H1 (cell line): ENCODE measurements around the gene NAIF1. TPM values are rescaled to one million over a fixed set of nuclear protein-coding genes. Genes with fewer than 3 reads are reported as not detected.
A peak's percentile ranks its signal among the peaks of the same experiment; 100 is the strongest.

Source experiments
- CTCF ChIA-PET: fragments of 300-600 bp; sonication (Branson Sonifier 250); formaldehyde crosslinking; loops from one replicate; lab custom pipeline; 2021; ENCODE audit not compliant: partially characterized antibody; lab: Charles Lee
- POLR2A ChIA-PET: fragments of 300-600 bp; sonication (Branson Sonifier 250); formaldehyde crosslinking; loops from one replicate; lab custom pipeline; 2021; ENCODE audit warnings: inconsistent platforms; ENCODE audit not compliant: partially characterized antibody; lab: Charles Lee
- DNase-seq, 2 experiments: peaks; one replicate each; pipeline versions ENCODE4 v3.0.0 to v3.0.0-alpha.2; 2010 to 2022; ENCODE audit warnings: low spot score in 2 of 2, low read depth in 1 of 2, mixed read lengths in 1 of 2
- FAIRE-seq: peaks from 2 replicates; lab custom pipeline; 2011; peaks lifted over from hg19 to GRCh38; lab: Jason Lieb, UNC
- H2AFZ ChIP-seq: 2 replicates; pipeline ENCODE4 v1.8.1; 2012; ENCODE audit warnings: low read length, inconsistent platforms
- H2AK5ac ChIP-seq: 2 replicates; pipeline ENCODE4 v1.6.1; 2013; ENCODE audit warnings: low read depth, low read length
- H2BK120ac ChIP-seq: replicated peaks from 2 replicates; pipeline ENCODE3; 2013; ENCODE audit warnings: low read depth, low read length, inconsistent platforms
- H2BK12ac ChIP-seq: 2 replicates; pipeline ENCODE4 v1.6.1; 2013; ENCODE audit warnings: low read depth, low read length
- H2BK15ac ChIP-seq: 2 replicates; pipeline ENCODE4 v1.6.1; 2013; ENCODE audit warnings: low read length
- H2BK20ac ChIP-seq: 2 replicates; pipeline ENCODE4 v1.6.1; 2013; ENCODE audit warnings: low read length
- H2BK5ac ChIP-seq: 2 replicates; pipeline ENCODE4 v1.6.1; 2013; ENCODE audit warnings: low read depth, low read length
- H3K14ac ChIP-seq: 2 replicates; pipeline ENCODE4 v1.6.1; 2013; ENCODE audit warnings: inconsistent platforms; ENCODE audit not compliant: insufficient read length
- H3K18ac ChIP-seq: 2 replicates; pipeline ENCODE4 v1.6.1; 2013; ENCODE audit warnings: low read length; ENCODE audit errors: extremely low read depth
- H3K23ac ChIP-seq: 2 replicates; pipeline ENCODE4 v1.6.1; 2013; ENCODE audit warnings: inconsistent platforms; ENCODE audit not compliant: insufficient read length
- H3K23me2 ChIP-seq: 2 replicates; pipeline ENCODE4 v1.6.1; 2013; ENCODE audit warnings: low read depth, low read length
- H3K27ac ChIP-seq: 2 replicates; pipeline ENCODE4 v1.6.1; 2011; ENCODE audit warnings: low read depth, low read length, inconsistent platforms
- H3K27me3 ChIP-seq, 4 experiments: replicated peaks in 1 of 4; 1 replicate in 1 of 4; 2 replicates in 3 of 4; pipeline versions ENCODE4 v1.6.1 to v1.8.1; 2011 to 2013; ENCODE audit warnings: low read length in 3 of 4, mild to moderate bottlenecking in 3 of 4, inconsistent platforms in 2 of 4, mixed read lengths in 2 of 4, moderate library complexity in 1 of 4; ENCODE audit not compliant: control insufficient read depth in 3 of 4, insufficient read depth in 3 of 4; ENCODE audit errors: extremely low read depth in 1 of 4
- H3K36me3 ChIP-seq, 4 experiments: 2 replicates each; pipeline versions ENCODE4 v1.6.1 to v1.8.1; 2011 to 2013; ENCODE audit warnings: mild to moderate bottlenecking in 4 of 4, low read length in 3 of 4, moderate library complexity in 2 of 4, control low read depth in 1 of 4, inconsistent platforms in 1 of 4; ENCODE audit not compliant: insufficient read depth in 4 of 4, control insufficient read depth in 2 of 4
- H3K4ac ChIP-seq: replicated peaks from 2 replicates; pipeline ENCODE3; 2013; ENCODE audit warnings: low read length, low read depth, mixed read lengths, inconsistent platforms; ENCODE audit not compliant: insufficient read length
- H3K4me1 ChIP-seq, 4 experiments: replicated peaks in 1 of 4; 1 replicate in 1 of 4; 2 replicates in 3 of 4; pipeline versions ENCODE4 v1.6.1 to v1.8.1; 2011 to 2013; ENCODE audit warnings: low read length in 3 of 4, inconsistent platforms in 2 of 4, mixed read lengths in 1 of 4; ENCODE audit not compliant: insufficient read depth in 4 of 4, control insufficient read depth in 3 of 4
- H3K4me2 ChIP-seq, 2 experiments: 2 replicates each; pipeline versions ENCODE4 v1.6.1 to v1.8.1; 2011 to 2013; ENCODE audit warnings: low read depth in 2 of 2, low read length in 2 of 2, control low read depth in 1 of 2, inconsistent platforms in 1 of 2, mild to moderate bottlenecking in 1 of 2; ENCODE audit not compliant: insufficient read depth in 1 of 2
- H3K4me3 ChIP-seq, 4 experiments: fragments of 200-600, 300-600 bp in 1 of 4; sonication (generic), shearing (Covaris generic), sonication (Bioruptor Twin) in 1 of 4; 2 replicates each; pipeline versions ENCODE4 v1.5.1 to v1.8.1; 2011 to 2016; ENCODE audit warnings: low read length in 4 of 4, low read depth in 3 of 4, control low read depth in 2 of 4, inconsistent platforms in 2 of 4, mild to moderate bottlenecking in 2 of 4, mixed read lengths in 1 of 4, moderate library complexity in 1 of 4; ENCODE audit not compliant: insufficient read depth in 2 of 4; ENCODE audit errors: extremely low read depth in 1 of 4
- H3K56ac ChIP-seq: replicated peaks from 2 replicates; pipeline ENCODE3; 2013; ENCODE audit warnings: low read depth, mild to moderate bottlenecking, mixed read lengths, low read length, inconsistent platforms; ENCODE audit not compliant: insufficient read length
- H3K79me1 ChIP-seq: 2 replicates; pipeline ENCODE4 v1.6.1; 2013; ENCODE audit warnings: low read depth, low read length, control low read depth
- H3K79me2 ChIP-seq, 2 experiments: 2 replicates each; pipeline versions ENCODE4 v1.6.1 to v1.8.1; 2012 to 2013; ENCODE audit warnings: low read length in 2 of 2, mild to moderate bottlenecking in 2 of 2, inconsistent platforms in 1 of 2; ENCODE audit not compliant: insufficient read depth in 2 of 2, control insufficient read depth in 1 of 2
- H3K9ac ChIP-seq, 4 experiments: replicated peaks in 1 of 4; 1 replicate in 1 of 4; 2 replicates in 3 of 4; pipeline versions ENCODE4 v1.6.1 to v1.8.1; 2011 to 2013; ENCODE audit warnings: low read depth in 3 of 4, low read length in 3 of 4, control low read depth in 2 of 4, mild to moderate bottlenecking in 2 of 4, moderate library complexity in 2 of 4, inconsistent platforms in 1 of 4; ENCODE audit errors: extremely low read depth in 1 of 4
- H3K9me3 ChIP-seq, 2 experiments: 2 replicates each; pipeline versions ENCODE4 v1.6.1 to v1.8.1; 2012 to 2013; ENCODE audit warnings: mild to moderate bottlenecking in 2 of 2, moderate library complexity in 2 of 2, control low read depth in 1 of 2, inconsistent platforms in 1 of 2, low read depth in 1 of 2, low read length in 1 of 2, mixed read lengths in 1 of 2; ENCODE audit not compliant: insufficient read depth in 2 of 2
- H4K20me1 ChIP-seq, 2 experiments: replicated peaks in 1 of 2; 2 replicates each; pipeline versions ENCODE3 to v1.8.1; 2011 to 2013; ENCODE audit warnings: inconsistent platforms in 2 of 2, low read length in 2 of 2, mild to moderate bottlenecking in 1 of 2; ENCODE audit not compliant: insufficient read depth in 2 of 2, control insufficient read depth in 1 of 2
- H4K5ac ChIP-seq: 2 replicates; pipeline ENCODE4 v1.6.1; 2013; ENCODE audit warnings: low read length, low read depth, mixed read lengths, inconsistent platforms; ENCODE audit not compliant: insufficient read length
- H4K8ac ChIP-seq: 2 replicates; pipeline ENCODE4 v1.8.0; 2013; ENCODE audit warnings: mild to moderate bottlenecking, moderate library complexity, low read length, inconsistent platforms; ENCODE audit not compliant: insufficient read depth; ENCODE audit errors: extremely low read depth
- H4K91ac ChIP-seq: replicated peaks from 2 replicates; pipeline ENCODE3; 2013; ENCODE audit warnings: low read length, mixed read lengths, inconsistent platforms; ENCODE audit not compliant: insufficient read length
- JUND ChIP-seq: IDR thresholded peaks from 2 replicates; pipeline ENCODE4 v1.6.1; 2011; ENCODE audit warnings: mild to moderate bottlenecking, improper control_type of control experiment, low read length
- KDM4A ChIP-seq: IDR thresholded peaks from one replicate; pipeline ENCODE4 v1.7.1; 2012; ENCODE audit warnings: low read depth, mild to moderate bottlenecking, moderate library complexity, low read length, inconsistent platforms; ENCODE audit not compliant: severe bottlenecking
- POLR2AphosphoS5 ChIP-seq: IDR thresholded peaks from 2 replicates; pipeline ENCODE4 v1.6.1; 2011; ENCODE audit warnings: low read depth, low read length
- RNF2 ChIP-seq: fragments of 200-900, 300-1000 bp; sonication (generic); IDR thresholded peaks from 2 replicates; pipeline ENCODE4 v1.7.1; 2016; ENCODE audit warnings: borderline replicate concordance, low read depth, mild to moderate bottlenecking, antibody characterized with exemption, low read length; ENCODE audit not compliant: poor library complexity, severe bottlenecking; ENCODE audit errors: missing control alignments
- RXRA ChIP-seq: IDR thresholded peaks from 2 replicates; pipeline ENCODE4 v1.6.1; 2011; ENCODE audit warnings: low read depth, mild to moderate bottlenecking, low read length, moderate library complexity; ENCODE audit not compliant: insufficient read depth
- SIN3A ChIP-seq, 2 experiments: IDR thresholded peaks in 1 of 2; conservative IDR thresholded peaks in 1 of 2; 2 replicates each; pipeline ENCODE4 v1.6.1; 2011 to 2012; ENCODE audit warnings: low read length in 2 of 2, improper control_type of control experiment in 1 of 2, low read depth in 1 of 2, mild to moderate bottlenecking in 1 of 2
- WGBS, 2 experiments: shearing (Covaris generic) in 1 of 2; methylation state at CpG; one replicate each; pipeline versions ENCODE4 v1.1.6 to v1.1.7; 2013 to 2015; ENCODE audit warnings: low lambda C conversion rate in 2 of 2, mixed read lengths in 2 of 2, inconsistent platforms in 1 of 2, low coverage in 1 of 2, missing lambda C conversion rate in 1 of 2; ENCODE audit not compliant: insufficient replicate concordance in 2 of 2, insufficient coverage in 1 of 2, insufficient read length in 1 of 2; ENCODE audit errors: extremely low coverage in 1 of 2, missing lambda C conversion rate in 1 of 2; 5-methylcytosine and 5-hydroxymethylcytosine counted together
- polyA plus RNA-seq, 7 experiments: library from polyadenylated mRNA; depleted of rRNA in 3 of 7; stranded (reverse) in 5 of 7; unstranded in 2 of 7; fragments of >200 nt in 5 of 7; fragments of 200-250 nt in 2 of 7; gene quantifications; 1 replicate in 5 of 7; 2 replicates in 1 of 7; 4 replicates in 1 of 7; pipeline versions ENCODE4 v1.2.1 to v1.2.3, GENCODE V29; 2011 to 2013; ENCODE audit warnings: missing spikeins in 2 of 7, mixed read lengths in 2 of 7
- total RNA-seq: library from RNA; stranded (reverse); fragmentation: NEBNext Ultra II Directional; extraction: Animal tissue kit (Norgen Biotek cat#: 25700); gene quantifications from 2 replicates; pipeline ENCODE4 v1.2.1, GENCODE V29; 2021

The NAIF1 gene
- total and polyA plus RNA-seq, 2 of the 8 experiments (the other 6 are each of a cell fraction or from before 2014, with no cell fraction given), result 8.7 to 9.0 TPM

- no peak overlapping the region for H3K27ac ChIP-seq
- H3K4me3 ChIP-seq, result no peak overlapping the region
- H2BK12ac ChIP-seq, result 0 out of 2 replicates have a peak overlapping the region, but pooled peaks have one; percentile 39
- TF ChIP-seq JUND (no peak), KDM4A (no peak), RNF2 (no peak), SIN3A (conservative IDR thresholded peaks at IDR 0.05 in 1 of 2, IDR thresholded peaks at IDR 0.05 in 1 of 2; ENCODE audit: low read depth in 1 of 2, low read length in 2 of 2) (no peak), POLR2AphosphoS5 (no peak), RXRA (no peak)
- no peak overlapping the region for H2AK5ac ChIP-seq
- peaks cover 0 to 21% of the 10 kb centered on the region in 2 experiments; a peak in 2 of 4 replicates for H3K79me2 ChIP-seq
- H3K23me2 ChIP-seq, result no peaks in the 10 kb centered on the region
- H3K23ac ChIP-seq, result no peak overlapping the region
- FAIRE-seq, result no peak
- no peak overlapping the region for H3K9ac ChIP-seq
- peaks cover 2% of the 10 kb centered on the region; the same call in 1 of the 2 replicates for H3K79me1 ChIP-seq
- H3K14ac ChIP-seq, result no peak overlapping the region
- H2BK5ac ChIP-seq, result no peak overlapping the region
- 86% methylated on average over 7 of the region's 7 CpGs; no CpG with 5 or more reads in 1 of the 2 experiments for WGBS, 2 experiments
- H2AFZ ChIP-seq, result no peak overlapping the region
- H2BK120ac ChIP-seq, result no peak overlapping the region
- POLR2A ChIA-PET, result interaction anchor here (1.6 to 2.2 kb wide), 3 partner anchors 10 to 43 kb away, joined by 3 to 8 read pairs (median 7); partner anchors contain the start of genes NAIF1 and SLC25A25
- 0 out of 2 replicates have a peak overlapping the region, but pooled peaks have one; percentile 32 for H2BK20ac ChIP-seq
- no peaks in the 10 kb centered on the region for H3K27me3 ChIP-seq
- H4K20me1 ChIP-seq, result peaks cover 0 to 6% of the 10 kb centered on the region in 2 experiments
- no peak overlapping the region for H3K4ac ChIP-seq
- H4K5ac ChIP-seq, result no peak overlapping the region
- H3K4me1 ChIP-seq, result peaks cover 0 to 3% (median 1%) of the 10 kb centered on the region in 4 experiments; a peak in 4 of 7 replicates
- H3K18ac ChIP-seq, result no peak overlapping the region; the same call in 1 of the 2 replicates
- H3K36me3 ChIP-seq, result no peaks in the 10 kb centered on the region
- no peak overlapping the region for H4K8ac ChIP-seq
- H3K9me3 ChIP-seq, result no peaks in the 10 kb centered on the region
- no peak overlapping the region for H4K91ac ChIP-seq
- no peak overlapping the region for H3K4me2 ChIP-seq
- H3K56ac ChIP-seq, result no peak overlapping the region
- no peak overlapping the region for H2BK15ac ChIP-seq
- no peak for DNase-seq
- CTCF ChIA-PET, result interaction anchor here (0.7 to 1.6 kb wide), 10 partner anchors 9 to 135 kb away, joined by 3 to 8 read pairs (median 4); no protein-coding TSS in a partner anchor
Observed at GRCh38 chr9:128077847-128078503, 10.9 kb upstream of the NAIF1 start.
